HepG2 (cell line): Measurements from ENCODE around the gene PRXL2B. TPM values are rescaled to one million over a fixed set of nuclear protein-coding genes. Genes with fewer than 3 reads are reported as not detected.

Experiments
- ATF7-NPFF ChIP-seq: sonication (generic); formaldehyde crosslinking; IDR thresholded peaks from 2 replicates; pipeline ENCODE4 v1.8.1; 2023; ENCODE audit warnings: mild to moderate bottlenecking, low read depth, missing genetic modification reagents, moderate library complexity
- FOSL2 ChIP-seq: sonication (generic); formaldehyde crosslinking; IDR thresholded peaks from 2 replicates; pipeline ENCODE4 v1.4.0; 2020; ENCODE audit warnings: missing genetic modification reagents
- HMGXB4 ChIP-seq, 2 experiments: sonication (generic) in 1 of 2; formaldehyde crosslinking in 1 of 2; IDR thresholded peaks; 2 replicates each; pipeline versions ENCODE4 v1.4.0 to v1.6.1; 2018 to 2020; ENCODE audit warnings: missing genetic modification reagents in 2 of 2, borderline replicate concordance in 1 of 2, low read depth in 1 of 2, mild to moderate bottlenecking in 1 of 2, missing biosample characterization in 1 of 2
- IRF2 ChIP-seq: IDR thresholded peaks from 2 replicates; pipeline ENCODE4 v1.6.1; 2018; ENCODE audit warnings: missing genetic modification reagents, missing compliant biosample characterization
- MED1 ChIP-seq: sonication (generic); formaldehyde crosslinking; IDR thresholded peaks from 2 replicates; pipeline ENCODE4 v1.4.0; 2020; ENCODE audit warnings: missing genetic modification reagents
- MLX ChIP-seq: IDR thresholded peaks from 2 replicates; pipeline ENCODE4 v1.6.1; 2016
- PHF20 ChIP-seq: sonication (generic); formaldehyde crosslinking; IDR thresholded peaks from 2 replicates; pipeline ENCODE4 v1.5.0; 2020; ENCODE audit warnings: mild to moderate bottlenecking, missing genetic modification reagents
- SOX5 ChIP-seq: IDR thresholded peaks from 2 replicates; pipeline ENCODE4 v1.6.1; 2016; ENCODE audit warnings: borderline replicate concordance
- STAG1 ChIP-seq: sonication (generic); formaldehyde crosslinking; IDR thresholded peaks from 2 replicates; pipeline ENCODE4 v1.4.0; 2020; ENCODE audit warnings: missing genetic modification reagents
- SUZ12 ChIP-seq: fragments of 150-350 bp; IDR thresholded peaks from 2 replicates; pipeline ENCODE4 v1.6.1; 2014; ENCODE audit warnings: low read depth, low read length
- TFDP2 ChIP-seq: sonication (generic); formaldehyde crosslinking; IDR thresholded peaks from 2 replicates; pipeline ENCODE4 v1.4.0; 2020; ENCODE audit warnings: missing genetic modification reagents
- ZBTB1 ChIP-seq: sonication (generic); formaldehyde crosslinking; IDR thresholded peaks from 2 replicates; pipeline ENCODE4 v1.4.0; 2020; ENCODE audit warnings: missing genetic modification reagents, borderline replicate concordance
- ZBTB7B ChIP-seq: sonication (generic); formaldehyde crosslinking; IDR thresholded peaks from 2 replicates; pipeline ENCODE4 v1.4.0; 2020; ENCODE audit warnings: missing genetic modification reagents
- ZNF263 ChIP-seq: sonication (generic); formaldehyde crosslinking; IDR thresholded peaks from 2 replicates; pipeline ENCODE4 v1.4.0; 2020; ENCODE audit warnings: missing genetic modification reagents
- ZNF597 ChIP-seq: sonication (generic); formaldehyde crosslinking; IDR thresholded peaks from 2 replicates; pipeline ENCODE4 v1.5.0; 2020; ENCODE audit warnings: missing genetic modification reagents
- ZNF614 ChIP-seq: IDR thresholded peaks from 2 replicates; pipeline ENCODE4 v1.6.1; 2018; ENCODE audit warnings: missing biosample characterization, missing genetic modification reagents, inconsistent platforms, borderline replicate concordance
- polyA plus RNA-seq, 8 experiments: library from polyadenylated mRNA; depleted of rRNA in 3 of 8; stranded (reverse) in 7 of 8; unstranded in 1 of 8; fragments of >200 nt; fragmentation: Illumina TruSeq in 4 of 8; extraction: Trizol in 4 of 8; gene quantifications; 2 replicates each; pipeline versions ENCODE4 v1.2.1 to v1.2.3, GENCODE V29; 2011 to 2016; ENCODE audit warnings: low read depth in 4 of 8, missing spikeins in 1 of 8, mixed read lengths in 1 of 8; ENCODE audit not compliant: insufficient read depth in 1 of 8
- total RNA-seq, 5 experiments: library from RNA; depleted of rRNA; stranded (reverse); fragments of >200 nt; fragmentation: Illumina TruSeq; extraction: Trizol; gene quantifications; 2 replicates each; pipeline ENCODE4 v1.2.3, GENCODE V29; 2016; ENCODE audit warnings: low read depth in 1 of 5
- TF ChIP-seq, protein P1 (sequence below): sonication (generic); formaldehyde crosslinking; IDR thresholded peaks from 2 replicates; pipeline ENCODE4 v1.5.1; 2020; ENCODE audit warnings: mild to moderate bottlenecking, missing genetic modification reagents, moderate library complexity
- TF ChIP-seq, protein P2 (sequence below): sonication (generic); formaldehyde crosslinking; IDR thresholded peaks from 2 replicates; pipeline ENCODE4 v1.4.0; 2020; ENCODE audit warnings: missing genetic modification reagents

Gene PRXL2B
- total and polyA plus RNA-seq, 2 of the 13 experiments (the other 11 are each of a cell fraction or from before 2014, with no cell fraction given): 16.8 to 22.1 TPM

DNA sequence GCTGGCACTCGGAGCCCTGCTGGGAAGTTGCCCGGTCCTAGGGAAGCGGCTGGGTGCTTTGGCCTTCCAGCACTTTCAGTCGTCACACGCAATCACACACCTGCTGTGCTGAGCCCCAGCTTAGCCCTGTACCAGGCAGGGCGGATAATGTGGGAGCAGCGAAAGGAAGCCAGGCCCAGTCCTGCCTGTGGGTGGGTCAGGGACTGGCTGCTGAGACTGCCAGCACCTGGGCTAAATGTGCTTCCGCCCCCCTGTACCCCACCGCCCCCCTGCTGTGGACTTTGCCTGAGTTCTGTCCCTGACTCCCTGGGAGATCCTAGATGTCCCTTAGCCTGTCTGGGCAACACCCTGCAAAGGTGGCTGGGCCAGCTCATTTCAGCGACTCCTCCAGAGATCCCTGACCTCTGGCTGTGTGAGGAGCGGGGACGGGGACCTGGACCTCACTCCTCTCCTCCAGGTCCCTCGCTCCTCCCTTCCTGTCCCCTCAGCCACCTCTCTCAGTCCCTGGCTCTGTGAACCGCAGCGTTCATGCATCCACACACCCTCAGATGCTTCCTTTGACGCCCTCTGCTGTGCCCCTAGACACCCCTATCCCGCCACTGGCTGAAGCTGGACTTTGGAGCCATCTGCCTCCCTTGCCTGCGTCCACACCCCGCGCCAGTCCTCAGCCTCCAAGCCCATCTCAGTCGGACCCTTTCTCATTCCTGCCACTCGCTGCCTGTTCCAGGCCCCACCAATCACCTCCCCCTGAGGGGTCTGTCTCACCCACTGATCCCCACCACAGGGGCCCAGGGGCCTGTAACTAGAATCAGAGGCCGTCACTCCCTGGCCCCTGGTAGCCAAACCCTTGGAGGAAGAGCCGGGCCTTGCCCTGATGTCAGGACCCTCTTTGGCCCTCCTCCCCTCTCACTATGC is 44.8 kb downstream of the PRXL2B start (continued):
- TF ChIP-seq HMGXB4 (CRISPR knock-in tag; IDR thresholded peaks at IDR 0.05; ENCODE audit: borderline replicate concordance in 1 of 2, low read depth in 1 of 2) (peak in 1 of 2 experiments; percentile 30; a peak in 1 of 4 replicates), ZBTB1 (CRISPR knock-in tag) (no peak), ZNF597 (CRISPR knock-in tag) (no peak), STAG1 (CRISPR knock-in tag) (peak; percentile 61), MED1 (CRISPR knock-in tag) (0 out of 2 replicates have a peak, but pooled peaks have one; percentile 25), SUZ12 (no peak), ZNF263 (CRISPR knock-in tag) (peak; percentile 72), MLX (CRISPR knock-in tag) (no peak), SOX5 (CRISPR knock-in tag) (0 out of 2 replicates have a peak, but pooled peaks have one; percentile 20), ATF7-NPFF (CRISPR knock-in tag) (0 out of 2 replicates have a peak, but pooled peaks have one; percentile 25), PHF20 (CRISPR knock-in tag) (no peak), ZBTB7B (0 out of 2 replicates have a peak, but pooled peaks have one; percentile 22), FOSL2 (no peak), ZNF614 (CRISPR knock-in tag) (0 out of 2 replicates have a peak, but pooled peaks have one; percentile 26), IRF2 (CRISPR knock-in tag) (0 out of 2 replicates have a peak, but pooled peaks have one; percentile 18), TFDP2 (CRISPR knock-in tag) (peak; percentile 56; the same call in 1 of the 2 replicates)
- TF ChIP-seq, protein P1, sequence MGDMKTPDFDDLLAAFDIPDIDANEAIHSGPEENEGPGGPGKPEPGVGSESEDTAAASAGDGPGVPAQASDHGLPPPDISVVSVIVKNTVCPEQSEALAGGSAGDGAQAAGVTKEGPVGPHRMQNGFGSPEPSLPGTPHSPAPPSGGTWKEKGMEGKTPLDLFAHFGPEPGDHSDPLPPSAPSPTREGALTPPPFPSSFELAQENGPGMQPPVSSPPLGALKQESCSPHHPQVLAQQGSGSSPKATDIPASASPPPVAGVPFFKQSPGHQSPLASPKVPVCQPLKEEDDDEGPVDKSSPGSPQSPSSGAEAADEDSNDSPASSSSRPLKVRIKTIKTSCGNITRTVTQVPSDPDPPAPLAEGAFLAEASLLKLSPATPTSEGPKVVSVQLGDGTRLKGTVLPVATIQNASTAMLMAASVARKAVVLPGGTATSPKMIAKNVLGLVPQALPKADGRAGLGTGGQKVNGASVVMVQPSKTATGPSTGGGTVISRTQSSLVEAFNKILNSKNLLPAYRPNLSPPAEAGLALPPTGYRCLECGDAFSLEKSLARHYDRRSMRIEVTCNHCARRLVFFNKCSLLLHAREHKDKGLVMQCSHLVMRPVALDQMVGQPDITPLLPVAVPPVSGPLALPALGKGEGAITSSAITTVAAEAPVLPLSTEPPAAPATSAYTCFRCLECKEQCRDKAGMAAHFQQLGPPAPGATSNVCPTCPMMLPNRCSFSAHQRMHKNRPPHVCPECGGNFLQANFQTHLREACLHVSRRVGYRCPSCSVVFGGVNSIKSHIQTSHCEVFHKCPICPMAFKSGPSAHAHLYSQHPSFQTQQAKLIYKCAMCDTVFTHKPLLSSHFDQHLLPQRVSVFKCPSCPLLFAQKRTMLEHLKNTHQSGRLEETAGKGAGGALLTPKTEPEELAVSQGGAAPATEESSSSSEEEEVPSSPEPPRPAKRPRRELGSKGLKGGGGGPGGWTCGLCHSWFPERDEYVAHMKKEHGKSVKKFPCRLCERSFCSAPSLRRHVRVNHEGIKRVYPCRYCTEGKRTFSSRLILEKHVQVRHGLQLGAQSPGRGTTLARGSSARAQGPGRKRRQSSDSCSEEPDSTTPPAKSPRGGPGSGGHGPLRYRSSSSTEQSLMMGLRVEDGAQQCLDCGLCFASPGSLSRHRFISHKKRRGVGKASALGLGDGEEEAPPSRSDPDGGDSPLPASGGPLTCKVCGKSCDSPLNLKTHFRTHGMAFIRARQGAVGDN: peak; percentile 63
- TF ChIP-seq, protein P2, sequence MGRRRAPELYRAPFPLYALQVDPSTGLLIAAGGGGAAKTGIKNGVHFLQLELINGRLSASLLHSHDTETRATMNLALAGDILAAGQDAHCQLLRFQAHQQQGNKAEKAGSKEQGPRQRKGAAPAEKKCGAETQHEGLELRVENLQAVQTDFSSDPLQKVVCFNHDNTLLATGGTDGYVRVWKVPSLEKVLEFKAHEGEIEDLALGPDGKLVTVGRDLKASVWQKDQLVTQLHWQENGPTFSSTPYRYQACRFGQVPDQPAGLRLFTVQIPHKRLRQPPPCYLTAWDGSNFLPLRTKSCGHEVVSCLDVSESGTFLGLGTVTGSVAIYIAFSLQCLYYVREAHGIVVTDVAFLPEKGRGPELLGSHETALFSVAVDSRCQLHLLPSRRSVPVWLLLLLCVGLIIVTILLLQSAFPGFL: no peak
